Esophagus muscularis mucosa (tissue), 4 donors: ENCODE measurements around the gene LTBP2. TPM values are rescaled to one million over a fixed set of nuclear protein-coding genes. Genes with fewer than 3 reads are reported as not detected.

Experiments
- DNase-seq: peaks from one replicate; pipeline ENCODE4 v3.0.0-alpha.2; 2017; ENCODE audit errors: extremely low spot score
- H3K27ac ChIP-seq, 4 donors: fragments of 200-600 bp; sonication (generic); replicated peaks in 1 of 4; 1 replicate in 3 of 4; 2 replicates in 1 of 4; pipeline ENCODE4 v1.5.1; 2016 to 2019; ENCODE audit warnings: mild to moderate bottlenecking in 1 of 4
- H3K27me3 ChIP-seq, 4 donors: fragments of 200-600 bp; sonication (generic); one replicate each; pipeline versions ENCODE4 v1.5.1 to v1.6.0; 2016 to 2019
- H3K36me3 ChIP-seq, 4 donors: fragments of 200-600 bp; sonication (generic); one replicate each; pipeline ENCODE4 v1.5.1; 2016 to 2019
- H3K4me1 ChIP-seq, 4 donors: fragments of 200-600 bp; sonication (generic); one replicate each; pipeline ENCODE4 v1.5.1; 2016 to 2019
- H3K4me3 ChIP-seq, 4 donors: fragments of 200-600 bp; sonication (generic); 1 replicate in 2 of 4; 2 replicates in 2 of 4; pipeline ENCODE4 v1.5.1; 2016 to 2019; ENCODE audit warnings: mild to moderate bottlenecking in 4 of 4, moderate library complexity in 1 of 4
- H3K9me3 ChIP-seq, 4 donors: fragments of 200-600 bp; sonication (generic); 1 replicate in 3 of 4; 2 replicates in 1 of 4; pipeline ENCODE4 v1.5.1; 2016 to 2019
- CTCF ChIP-seq, 3 experiments: fragments of 200-600 bp in 2 of 3; fragments of 450-650 bp in 1 of 3; sonication (generic) in 2 of 3; IDR thresholded peaks; one replicate each; pipeline ENCODE4 v1.5.1; 2017 to 2019; ENCODE audit warnings: antibody characterized with exemption in 3 of 3, mild to moderate bottlenecking in 2 of 3, moderate library complexity in 1 of 3
- EP300 ChIP-seq: sonication (generic); formaldehyde crosslinking; IDR thresholded peaks from one replicate; pipeline ENCODE4 v1.6.1; 2017; ENCODE audit warnings: antibody characterized with exemption
- POLR2A ChIP-seq: fragments of 450-650 bp; IDR thresholded peaks from one replicate; pipeline ENCODE4 v1.6.1; 2017; ENCODE audit warnings: antibody characterized with exemption, moderate library complexity, mild to moderate bottlenecking, low read depth
- POLR2AphosphoS5 ChIP-seq, 2 donors: sonication (generic); formaldehyde crosslinking; IDR thresholded peaks; one replicate each; pipeline ENCODE4 v1.6.1; 2017; ENCODE audit warnings: antibody characterized with exemption in 2 of 2
- WGBS: methylation state at CpG from one replicate; pipeline ENCODE4 v1.1.5; 2018; 5-methylcytosine and 5-hydroxymethylcytosine counted together
- intact Hi-C: fragments of 100-400 bp; cut with DNase I; formaldehyde crosslinking; loops from one replicate; pipeline ENCODE4 v1.15.1; 2023
- total RNA-seq, 4 donors: library from RNA; depleted of rRNA; stranded (reverse); fragments of >200 nt; gene quantifications; one replicate each; pipeline versions ENCODE4 v1.1.0 to v1.2.1, GENCODE V29; 2016

The LTBP2 gene
- total RNA-seq, 4 donors from 2014 or later: 62.0 to 151 (median 109) TPM

GRCh38 chr14:74508292-74508731 is 103.7 kb downstream of the LTBP2 start:
- Histone ChIP-seq H3K27ac (no peak overlapping the region), H3K36me3 (peaks cover under 1 to 37% (median 14%) of the 10 kb centered on the region in 4 donors), H3K9me3 (no peaks in the 10 kb centered on the region), H3K27me3 (no peaks in the 10 kb centered on the region), H3K4me3 (no peak overlapping the region), H3K4me1 (peaks cover 0 to 5% (median 0%) of the 10 kb centered on the region in 4 donors)
- no peak for DNase-seq
- WGBS: 75% methylated on average over 10 of the region's 15 CpGs
- intact Hi-C loops: no loop called here
- no peak for TF ChIP-seq POLR2AphosphoS5 (IDR thresholded peaks at IDR 0.05)
- no peak for TF ChIP-seq CTCF (IDR thresholded peaks at IDR 0.05)
- TF ChIP-seq EP300: no peak
- TF ChIP-seq POLR2A: no peak

GRCh38 chr14:74507840-74508239 is 104.2 kb downstream of the LTBP2 start:
- Histone ChIP-seq H3K4me3 (no peak overlapping the region), H3K4me1 (peaks cover 0 to 5% (median 0%) of the 10 kb centered on the region in 4 donors), H3K27ac (no peak overlapping the region), H3K36me3 (peaks cover 4 to 41% (median 16%) of the 10 kb centered on the region in 4 donors), H3K27me3 (no peaks in the 10 kb centered on the region), H3K9me3 (no peaks in the 10 kb centered on the region)
- no peak for TF ChIP-seq POLR2AphosphoS5 (IDR thresholded peaks at IDR 0.05)
- TF ChIP-seq EP300: no peak
- TF ChIP-seq POLR2A: no peak
- WGBS: 43% methylated on average over 1 of the region's 5 CpGs
- DNase-seq: no peak
- intact Hi-C loops: no loop called here

- Histone ChIP-seq H3K27ac (no peak overlapping the region), H3K27me3 (no peaks in the 10 kb centered on the region), H3K36me3 (peaks cover 4 to 43% (median 16%) of the 10 kb centered on the region in 4 donors), H3K4me3 (no peak overlapping the region), H3K4me1 (peaks cover 0 to 5% (median under 1%) of the 10 kb centered on the region in 4 donors), H3K9me3 (no peaks in the 10 kb centered on the region)
- WGBS: 75% methylated on average over 8 of the region's 8 CpGs
- DNase-seq: no peak
- intact Hi-C loops: no loop called here
- TF ChIP-seq POLR2AphosphoS5 (IDR thresholded peaks at IDR 0.05) (no peak), CTCF (IDR thresholded peaks at IDR 0.05) (no peak), EP300 (no peak), POLR2A (no peak)
Observed at GRCh38 chr14:74507085-74507484, 105.0 kb downstream of the LTBP2 start.

GRCh38 chr14:74506411-74506851 is 105.6 kb downstream of the LTBP2 start:
- 96% methylated on average over 9 of the region's 13 CpGs for WGBS
- no peaks in the 10 kb centered on the region for H3K27me3 ChIP-seq
- DNase-seq: no peak
- TF ChIP-seq EP300 (no peak), POLR2AphosphoS5 (IDR thresholded peaks at IDR 0.05) (no peak), CTCF (IDR thresholded peaks at IDR 0.05) (no peak), POLR2A (no peak)
- peaks cover 0 to 10% (median 6%) of the 10 kb centered on the region in 4 donors for H3K4me1 ChIP-seq
- H3K27ac ChIP-seq: no peak overlapping the region
- no peaks in the 10 kb centered on the region for H3K9me3 ChIP-seq
- intact Hi-C loops: no loop called here
- H3K36me3 ChIP-seq: peaks cover 4 to 48% (median 16%) of the 10 kb centered on the region in 4 donors
- no peak overlapping the region for H3K4me3 ChIP-seq

GRCh38 chr14:74505831-74506230 is 106.2 kb downstream of the LTBP2 start:
- no peak for TF ChIP-seq CTCF (IDR thresholded peaks at IDR 0.05)
- no peak for TF ChIP-seq POLR2AphosphoS5 (IDR thresholded peaks at IDR 0.05)
- no peak for TF ChIP-seq EP300
- no peak for TF ChIP-seq POLR2A
- intact Hi-C loops: no loop called here
- H3K27me3 ChIP-seq: no peaks in the 10 kb centered on the region
- H3K27ac ChIP-seq: no peak overlapping the region
- no peak overlapping the region for H3K4me3 ChIP-seq
- no peaks in the 10 kb centered on the region for H3K9me3 ChIP-seq
- DNase-seq: no peak
- peaks cover 4 to 54% (median 16%) of the 10 kb centered on the region in 4 donors for H3K36me3 ChIP-seq
- WGBS: 93% methylated on average over 12 of the region's 17 CpGs
- peaks cover 0 to 14% (median 12%) of the 10 kb centered on the region in 4 donors for H3K4me1 ChIP-seq
